ES-I3 (cell line): ENCODE results near the gene VSTM5.
"Not testable (repeated sequence)": the region's sequence is repeated elsewhere in the genome, so short reads cannot be mapped to it uniquely, and the experiment has no call there.

Experiments
- H3K36me3 ChIP-seq: 2 replicates; pipeline ENCODE4 v1.6.1; 2013; ENCODE audit warnings: mild to moderate bottlenecking, low read length, control low read depth, moderate library complexity; ENCODE audit not compliant: insufficient read depth
- H3K4me1 ChIP-seq: 2 replicates; pipeline ENCODE4 v1.6.1; 2013; ENCODE audit warnings: mild to moderate bottlenecking, control low read depth, low read length; ENCODE audit not compliant: insufficient read depth
- H3K9ac ChIP-seq: 2 replicates; pipeline ENCODE4 v1.6.1; 2013; ENCODE audit warnings: low read depth, mild to moderate bottlenecking, low read length, moderate library complexity
- H3K9me3 ChIP-seq: 2 replicates; pipeline ENCODE4 v1.6.1; 2013; ENCODE audit warnings: mild to moderate bottlenecking, low read length, moderate library complexity; ENCODE audit not compliant: control insufficient read depth, insufficient read depth

Gene VSTM5

GRCh38 chr11:93850594-93851018 lies at the start of gene VSTM5:
VSTM5 (minus strand) TSS chr11:93850618; CDS start chr11:93850502, 116 bp downstream.
- Histone ChIP-seq H3K36me3 (no peaks in the 10 kb centered on the region), H3K4me1 (no peaks in the 10 kb centered on the region), H3K9me3 (no peaks in the 10 kb centered on the region), H3K9ac (peak within 1 kb of the TSS; percentile 42; the same call in 1 of the 2 replicates)

GRCh38 chr11:93895106-93895862 lies 44.9 kb upstream of the VSTM5 start:
- Histone ChIP-seq H3K9me3 (0 out of 2 replicates have a peak, but pooled peaks cover 2% of the 10 kb centered on the region), H3K36me3 (no peaks in the 10 kb centered on the region), H3K4me1 (no peaks in the 10 kb centered on the region), H3K9ac (no peak overlapping the region)

- Histone ChIP-seq H3K4me1 (no peaks in the 10 kb centered on the region), H3K9me3 (0 out of 2 replicates have a peak, but pooled peaks cover 2% of the 10 kb centered on the region), H3K9ac (no peak overlapping the region), H3K36me3 (no peaks in the 10 kb centered on the region)
Observed at GRCh38 chr11:93890391-93891051, 40.1 kb upstream of the VSTM5 start.

- Histone ChIP-seq H3K9me3 (peaks cover 4% of the 10 kb centered on the region), H3K36me3 (no peaks in the 10 kb centered on the region), H3K4me1 (no peaks in the 10 kb centered on the region), H3K9ac (no peak overlapping the region)
Observed at GRCh38 chr11:93887111-93887510, 36.7 kb upstream of the VSTM5 start.

- not testable (repeated sequence) for H3K9me3 ChIP-seq, H3K9ac ChIP-seq, H3K36me3 ChIP-seq
- H3K4me1 ChIP-seq: peaks cover 21% of the 10 kb centered on the region
Observed at GRCh38 chr11:93879114-93879513, 28.7 kb upstream of the VSTM5 start.

GRCh38 chr11:93875637-93876036 lies 25.2 kb upstream of the VSTM5 start:
- Histone ChIP-seq H3K9ac (no peak overlapping the region), H3K36me3 (no peaks in the 10 kb centered on the region), H3K9me3 (peaks cover 6% of the 10 kb centered on the region; the same call in 1 of the 2 replicates), H3K4me1 (peaks cover 21% of the 10 kb centered on the region)

GRCh38 chr11:93871526-93871925 lies 21.1 kb upstream of the VSTM5 start:
- Histone ChIP-seq H3K9ac (no peak overlapping the region), H3K4me1 (no peaks in the 10 kb centered on the region), H3K36me3 (no peaks in the 10 kb centered on the region), H3K9me3 (peaks cover 6% of the 10 kb centered on the region)

GRCh38 chr11:93870616-93871015 lies 20.2 kb upstream of the VSTM5 start:
- Histone ChIP-seq H3K4me1 (no peaks in the 10 kb centered on the region), H3K36me3 (no peaks in the 10 kb centered on the region), H3K9ac (no peak overlapping the region), H3K9me3 (peaks cover 6% of the 10 kb centered on the region)

- no peaks in the 10 kb centered on the region for H3K4me1 ChIP-seq
- no peak overlapping the region for H3K9ac ChIP-seq
- peaks cover 6% of the 10 kb centered on the region for H3K9me3 ChIP-seq
- no peaks in the 10 kb centered on the region; the same call in 1 of the 2 replicates for H3K36me3 ChIP-seq
Observed at GRCh38 chr11:93869830-93870229, 19.4 kb upstream of the VSTM5 start.

- H3K4me1 ChIP-seq: not testable (repeated sequence)
Observed at GRCh38 chr11:93868404-93868803, 18.0 kb upstream of the VSTM5 start.

GRCh38 chr11:93861808-93862207 lies 11.4 kb upstream of the VSTM5 start:
- H3K36me3 ChIP-seq: no peaks in the 10 kb centered on the region; the same call in 1 of the 2 replicates
- no peak overlapping the region for H3K9ac ChIP-seq
- H3K4me1 ChIP-seq: no peaks in the 10 kb centered on the region; the same call in 1 of the 2 replicates
- H3K9me3 ChIP-seq: no peaks in the 10 kb centered on the region

More at GRCh38 chr11:93868404-93868803, 18.0 kb upstream of the VSTM5 start:
- H3K36me3 ChIP-seq, H3K9me3 ChIP-seq, H3K9ac ChIP-seq: not testable (repeated sequence)

GRCh38 chr11:93858121-93858775 lies 7.8 kb upstream of the VSTM5 start:
- no peak overlapping the region for H3K9ac ChIP-seq
- H3K4me1 ChIP-seq: no peaks in the 10 kb centered on the region; the same call in 1 of the 2 replicates
- no peaks in the 10 kb centered on the region for H3K9me3 ChIP-seq
- no peaks in the 10 kb centered on the region for H3K36me3 ChIP-seq

- H3K4me1 ChIP-seq: no peaks in the 10 kb centered on the region; the same call in 1 of the 2 replicates
- no peaks in the 10 kb centered on the region for H3K36me3 ChIP-seq
- no peak overlapping the region for H3K9ac ChIP-seq
- H3K9me3 ChIP-seq: no peaks in the 10 kb centered on the region
Observed at GRCh38 chr11:93857413-93858120, 7.1 kb upstream of the VSTM5 start.

GRCh38 chr11:93852242-93852641 lies 1.8 kb upstream of the VSTM5 start:
- Histone ChIP-seq H3K9me3 (no peaks in the 10 kb centered on the region), H3K4me1 (no peaks in the 10 kb centered on the region), H3K36me3 (no peaks in the 10 kb centered on the region), H3K9ac (no peak overlapping the region)
